ENCODE measurements around the gene JAKMIP2.
"Not testable (repeated sequence)": the region's sequence is repeated elsewhere in the genome, so short reads cannot be mapped to it uniquely, and the experiment has no call there.

Gene JAKMIP2

DNA sequence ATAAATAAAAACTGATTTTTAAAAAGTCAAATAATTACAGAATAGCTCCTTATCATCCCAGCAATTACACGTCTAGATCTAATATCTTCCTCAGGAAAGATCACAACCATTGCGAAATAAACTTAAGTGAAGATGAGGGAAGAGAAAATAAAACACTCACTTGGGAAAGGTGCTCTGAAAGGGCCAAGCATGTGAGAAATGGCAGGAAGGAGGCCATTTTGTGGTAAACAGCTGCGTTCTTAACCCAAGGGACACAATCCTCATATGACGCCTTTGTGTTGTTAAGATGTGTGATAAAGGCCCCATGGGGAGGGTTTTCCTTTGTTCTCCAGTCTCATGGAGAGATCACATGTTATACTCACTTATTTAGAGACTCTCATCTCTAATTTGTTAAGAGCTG lies 32.5 kb downstream of the JAKMIP2 start:
- no peak for DNase-seq (ENCODE audit: low read depth in 2 of 2, low spot score in 1 of 2)

DNA sequence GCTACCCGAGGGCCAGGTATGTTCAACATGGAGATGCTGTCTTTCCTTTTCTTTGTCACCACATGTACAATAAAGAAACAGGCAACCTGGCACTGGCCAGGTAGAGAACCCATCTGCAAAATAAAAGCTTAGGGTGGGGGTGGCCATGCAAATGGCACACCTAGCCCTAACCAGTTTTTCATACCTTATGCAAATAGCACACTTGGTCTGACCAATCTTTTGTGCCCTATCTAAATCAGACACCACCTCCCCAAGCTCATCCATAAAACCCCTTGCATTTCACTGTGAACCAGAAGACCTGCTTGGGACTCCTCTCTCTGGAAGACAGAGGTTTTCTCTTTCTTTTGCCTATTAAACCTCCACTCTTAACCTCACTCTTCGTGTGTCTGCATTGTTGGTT lies 33.9 kb downstream of the JAKMIP2 start:
- DNase-seq (ENCODE audit: low read depth in 2 of 2, low spot score in 1 of 2): no peak

DNA sequence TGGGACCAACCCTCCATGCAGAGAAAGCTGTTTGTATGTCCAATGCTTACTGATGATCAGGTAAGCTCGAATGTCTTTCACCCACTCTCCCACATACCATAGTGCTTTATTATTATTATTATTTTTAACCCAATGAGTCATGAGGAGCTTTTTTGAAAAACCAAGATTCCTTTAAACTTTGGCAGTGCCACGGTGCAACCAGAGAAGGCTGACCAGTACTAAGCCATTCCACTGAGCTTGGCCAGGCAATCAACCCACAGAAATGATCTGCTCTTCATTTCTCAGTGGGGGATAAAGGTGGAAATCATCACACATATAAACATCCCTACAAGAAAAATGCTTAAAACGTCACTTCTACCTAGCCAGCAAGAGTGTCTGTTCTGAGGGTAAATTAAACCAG lies 35.5 kb downstream of the JAKMIP2 start:
- DNase-seq (ENCODE audit: low read depth in 2 of 2, low spot score in 1 of 2): no peak

DNA sequence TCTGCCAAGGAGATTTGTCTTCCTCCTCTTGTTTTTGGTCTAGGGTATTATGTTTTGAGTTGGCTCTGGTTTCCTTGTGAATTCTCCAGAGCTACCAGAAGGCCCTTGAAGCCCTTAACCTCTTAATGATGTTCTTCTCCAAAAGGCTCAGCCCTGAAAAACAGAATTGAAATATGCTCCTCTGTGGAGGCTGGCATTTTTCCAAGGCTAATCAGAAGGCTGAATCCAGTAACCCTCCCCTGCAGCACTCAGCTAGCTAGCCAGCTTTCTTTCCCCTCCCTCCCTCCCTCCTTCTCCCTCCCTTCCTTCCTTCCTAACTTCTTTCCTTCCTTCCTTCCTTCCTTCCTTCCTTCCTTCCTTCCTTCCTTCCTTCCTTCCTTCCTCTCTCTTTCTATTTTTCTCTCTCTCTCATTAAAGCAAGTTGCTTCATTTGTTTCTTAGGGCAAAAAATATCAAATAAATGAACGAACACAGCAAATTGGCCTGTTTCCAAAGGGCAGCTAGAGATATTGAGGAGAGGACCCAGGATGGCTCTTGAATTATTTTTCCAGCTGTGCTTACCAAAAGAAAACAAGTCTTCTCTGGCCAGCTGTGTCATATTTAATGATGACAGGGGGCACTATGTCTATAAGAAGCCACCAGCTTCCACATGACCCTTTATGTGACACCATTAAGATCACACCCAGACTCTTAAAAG lies 38.7 kb downstream of the JAKMIP2 start:
- no peak for DNase-seq (ENCODE audit: low read depth in 2 of 2, low spot score in 1 of 2)

DNA sequence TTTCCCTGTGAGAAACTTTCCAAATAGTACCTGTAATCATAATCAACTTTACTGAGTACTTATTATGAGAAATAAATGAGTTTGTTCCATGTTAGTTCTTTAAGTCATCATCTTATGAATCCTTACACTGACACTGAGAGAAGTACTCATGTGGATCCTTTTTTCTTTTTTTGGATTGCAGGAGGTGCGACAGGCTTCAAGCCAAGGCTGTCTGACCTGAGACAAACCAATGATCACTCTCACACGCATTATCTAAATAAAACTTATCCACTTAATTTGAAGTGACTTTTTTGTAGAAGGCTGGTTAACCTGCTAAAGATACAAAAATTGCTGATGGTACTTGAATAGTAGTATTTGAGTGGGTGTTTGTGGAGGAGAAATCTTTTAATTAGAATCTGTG lies 39.5 kb downstream of the JAKMIP2 start:
- DNase-seq (ENCODE audit: low read depth in 2 of 2, low spot score in 1 of 2): no peak

DNA sequence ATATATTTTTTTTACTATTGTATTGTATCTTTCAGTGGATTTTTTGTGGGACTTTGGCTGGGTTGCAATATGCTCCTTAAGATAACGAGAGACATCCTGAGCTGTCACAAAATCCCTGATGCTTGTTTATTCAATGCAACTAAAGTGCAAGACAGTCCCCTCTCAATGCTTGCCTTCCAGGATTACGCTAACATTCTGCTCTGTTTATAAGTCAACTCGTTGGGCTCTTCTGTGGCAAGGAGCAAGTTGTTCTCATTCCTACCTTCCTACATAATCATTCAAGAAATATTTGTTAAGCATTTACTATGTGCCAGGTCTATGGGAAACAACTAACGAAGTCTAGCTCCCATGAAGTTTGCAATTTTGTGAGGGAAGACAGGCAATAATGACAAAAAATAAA lies 40.4 kb downstream of the JAKMIP2 start:
- no peak for DNase-seq (ENCODE audit: low read depth in 2 of 2, low spot score in 1 of 2)

DNA sequence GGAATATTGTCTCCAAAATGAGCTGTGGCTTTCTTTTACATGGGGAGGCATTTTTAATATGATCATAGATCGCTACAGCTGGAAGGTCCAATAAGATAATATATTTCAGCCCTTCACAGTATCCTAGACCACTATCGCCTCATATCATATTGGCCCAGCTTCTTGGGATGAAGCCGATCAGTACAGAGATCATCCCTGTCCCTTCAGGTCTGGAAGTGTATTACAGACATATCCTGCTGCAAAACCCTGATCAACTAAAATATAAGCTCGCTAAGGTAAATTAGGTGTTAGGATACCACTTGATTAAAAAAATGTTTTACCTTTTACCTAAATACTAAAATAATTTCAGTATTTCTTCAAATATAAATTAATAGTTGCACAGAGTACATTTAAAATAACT lies 41.7 kb downstream of the JAKMIP2 start:
- DNase-seq (ENCODE audit: low read depth in 2 of 2, low spot score in 1 of 2): no peak

DNA sequence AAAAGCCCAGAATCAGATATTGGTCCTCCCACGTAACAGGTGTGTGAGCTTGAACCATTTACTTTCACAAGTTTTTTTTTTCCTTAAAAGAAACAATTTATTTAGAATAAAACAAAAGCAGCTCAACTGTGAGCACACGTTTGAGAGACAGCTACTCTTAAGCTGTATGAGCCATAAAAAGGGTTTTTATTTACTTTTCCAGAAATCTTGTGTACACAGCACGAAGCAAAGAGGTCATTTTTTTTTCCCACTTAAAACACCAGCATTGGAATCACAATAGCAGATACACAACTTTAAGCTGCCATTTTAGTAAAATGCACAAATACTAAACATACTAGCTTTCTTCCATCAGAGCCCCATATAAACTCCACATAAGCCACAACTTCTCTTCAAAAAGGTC lies 44.6 kb downstream of the JAKMIP2 start:
- no peak for DNase-seq (ENCODE audit: low read depth in 2 of 2, low spot score in 1 of 2)

DNA sequence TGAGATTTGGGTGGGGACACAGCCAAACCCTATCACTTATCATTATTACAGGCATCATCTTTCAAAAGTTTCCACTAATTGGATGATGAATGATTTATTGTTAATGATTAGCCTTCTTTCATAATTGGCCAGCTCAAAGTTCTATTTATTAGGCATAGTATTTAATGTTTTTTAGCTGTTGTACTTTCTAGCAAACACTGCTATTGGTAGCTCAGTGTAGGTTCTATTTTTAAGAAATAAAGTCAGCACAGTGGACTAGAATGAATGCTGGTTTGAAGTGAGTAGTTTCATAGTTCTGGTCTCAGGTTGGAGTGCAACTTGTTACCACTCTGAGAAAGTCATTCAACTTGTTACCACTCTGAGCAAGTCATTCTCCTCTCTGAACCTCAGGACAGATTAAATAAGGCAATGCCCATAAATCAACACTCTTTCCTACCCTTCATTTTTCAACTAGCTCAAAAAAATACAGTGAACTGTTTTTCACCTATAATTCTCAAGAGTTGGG lies 46.9 kb downstream of the JAKMIP2 start:
- DNase-seq (ENCODE audit: low read depth in 2 of 2, low spot score in 1 of 2): no peak

DNA sequence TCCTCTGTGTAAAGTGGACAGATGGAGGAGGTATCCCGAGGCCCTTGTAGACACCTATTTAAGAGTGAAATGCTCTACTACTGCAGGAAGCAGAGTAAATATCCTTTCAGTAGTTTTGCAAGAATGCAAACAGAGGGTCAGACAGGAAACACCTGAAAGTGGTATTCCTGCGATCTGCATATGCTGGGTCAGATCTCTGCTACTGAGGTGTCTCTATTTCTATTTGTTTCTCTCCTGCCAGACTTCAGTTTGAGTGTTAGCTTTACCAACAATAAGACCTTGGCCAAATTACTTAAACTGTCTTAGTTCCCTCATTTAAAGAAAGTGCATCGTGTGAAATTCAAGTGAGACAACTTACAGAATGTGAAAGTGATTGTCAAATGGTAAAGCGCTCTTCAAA lies 47.6 kb downstream of the JAKMIP2 start:
- DNase-seq (ENCODE audit: low read depth in 2 of 2, low spot score in 1 of 2): no peak

DNA sequence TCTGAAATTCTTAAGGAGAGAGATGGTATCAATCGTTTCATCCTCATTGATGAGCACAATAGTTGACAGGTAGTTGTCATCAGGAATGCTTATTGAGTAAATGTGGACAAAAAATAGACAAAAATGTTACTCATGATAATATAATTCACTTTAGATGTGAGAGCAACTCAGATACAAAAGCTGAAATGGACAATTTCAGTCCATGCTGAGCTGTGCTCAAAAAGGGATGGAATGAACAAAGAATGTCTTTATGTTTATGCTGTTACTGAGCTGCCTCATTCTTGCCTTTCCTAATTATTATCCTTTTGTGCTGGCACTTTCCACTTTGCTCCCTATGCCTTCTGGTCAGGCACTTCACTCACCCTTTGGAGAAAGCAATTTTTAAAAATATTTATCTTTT lies 49.5 kb downstream of the JAKMIP2 start:
- DNase-seq (ENCODE audit: low read depth in 2 of 2, low spot score in 1 of 2): no peak

DNA sequence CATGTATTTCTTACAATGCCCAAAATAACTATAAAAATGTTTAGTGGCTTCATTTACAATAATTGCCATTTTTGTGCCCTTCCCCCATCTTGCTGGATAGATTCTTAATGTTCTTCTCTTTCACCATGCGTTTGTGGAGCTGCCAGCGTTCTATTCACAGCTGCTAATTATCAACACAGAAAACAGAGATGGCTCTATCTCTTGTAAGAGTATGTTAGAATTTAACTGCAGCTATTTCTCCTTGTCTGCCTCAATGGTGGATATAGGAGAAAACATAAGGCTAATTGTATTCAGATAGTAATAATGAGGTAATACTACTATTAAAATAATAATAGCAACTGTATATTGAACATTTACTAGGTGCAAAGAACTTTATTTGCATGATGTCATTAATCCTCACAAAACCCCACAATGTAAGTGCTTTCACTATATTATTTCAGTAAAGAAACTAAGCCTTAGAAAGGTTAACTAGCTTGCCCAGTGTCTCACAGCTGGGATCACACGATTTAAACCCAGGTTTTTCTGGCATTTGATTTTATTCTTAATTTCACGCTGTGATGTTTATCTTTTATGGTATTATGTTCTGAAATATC lies 50.1 kb downstream of the JAKMIP2 start:
- DNase-seq (ENCODE audit: low read depth in 2 of 2, low spot score in 1 of 2): no peak

DNA sequence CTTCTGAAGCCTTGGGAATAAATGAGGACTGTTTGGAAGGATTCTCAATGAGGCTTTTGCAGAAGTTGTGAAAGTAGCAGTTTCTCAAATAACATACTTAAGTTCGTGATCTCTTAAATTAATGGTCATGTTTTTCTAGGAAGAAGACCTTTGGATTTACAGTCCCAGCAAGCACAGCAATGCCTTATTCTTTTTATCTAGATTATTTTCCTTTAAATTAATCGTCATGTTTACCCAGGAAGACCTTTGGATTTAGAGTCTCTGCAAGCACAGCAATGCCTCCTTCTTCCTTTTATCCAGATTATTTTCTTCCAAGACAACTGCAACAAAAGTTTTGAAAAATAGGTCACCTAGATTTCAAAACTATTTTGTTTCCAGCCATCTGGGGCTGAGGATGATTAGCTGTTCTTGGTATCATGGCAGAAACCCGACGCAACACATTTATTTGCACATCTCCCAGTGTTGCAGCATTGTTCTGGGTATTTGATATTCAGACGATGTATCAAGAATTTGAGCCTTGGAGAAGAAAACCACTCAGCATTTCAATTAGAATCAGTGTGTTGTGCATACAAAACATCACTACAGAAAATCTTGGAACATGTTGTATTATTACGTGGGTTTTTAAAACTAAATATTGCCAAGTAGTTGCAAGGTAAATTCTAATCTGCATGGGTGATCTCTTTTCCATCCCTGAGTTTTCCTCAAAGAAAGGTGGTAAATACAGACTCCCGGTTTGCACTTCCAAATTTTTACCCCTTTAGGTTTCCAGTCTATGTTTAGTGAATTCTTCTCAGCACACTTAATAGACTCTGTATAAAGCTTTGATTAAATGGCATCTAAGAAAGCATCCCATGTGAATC lies 50.9 kb downstream of the JAKMIP2 start:
- DNase-seq (ENCODE audit: low read depth in 2 of 2, low spot score in 1 of 2): no peak

DNA sequence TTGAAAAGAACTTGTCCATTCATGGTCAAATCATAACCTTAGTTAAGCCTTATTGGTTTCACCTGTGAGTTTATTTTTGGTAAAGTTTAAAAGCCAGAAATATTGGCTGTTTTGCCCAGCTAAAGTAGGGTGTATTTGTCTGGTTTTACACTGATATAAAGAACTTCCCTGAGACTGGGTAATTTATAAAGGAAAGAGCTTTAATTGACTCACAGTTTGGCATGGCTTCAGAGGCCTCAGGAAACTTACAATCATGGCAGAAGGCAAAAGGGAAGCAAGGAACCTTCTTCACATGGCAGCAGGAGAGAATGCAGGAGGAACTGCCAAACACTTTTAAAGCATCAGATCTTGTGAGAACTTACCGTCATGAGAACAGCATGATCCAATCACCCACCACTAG lies 55.3 kb downstream of the JAKMIP2 start:
- DNase-seq (ENCODE audit: low read depth in 2 of 2, low spot score in 1 of 2): no peak

DNA sequence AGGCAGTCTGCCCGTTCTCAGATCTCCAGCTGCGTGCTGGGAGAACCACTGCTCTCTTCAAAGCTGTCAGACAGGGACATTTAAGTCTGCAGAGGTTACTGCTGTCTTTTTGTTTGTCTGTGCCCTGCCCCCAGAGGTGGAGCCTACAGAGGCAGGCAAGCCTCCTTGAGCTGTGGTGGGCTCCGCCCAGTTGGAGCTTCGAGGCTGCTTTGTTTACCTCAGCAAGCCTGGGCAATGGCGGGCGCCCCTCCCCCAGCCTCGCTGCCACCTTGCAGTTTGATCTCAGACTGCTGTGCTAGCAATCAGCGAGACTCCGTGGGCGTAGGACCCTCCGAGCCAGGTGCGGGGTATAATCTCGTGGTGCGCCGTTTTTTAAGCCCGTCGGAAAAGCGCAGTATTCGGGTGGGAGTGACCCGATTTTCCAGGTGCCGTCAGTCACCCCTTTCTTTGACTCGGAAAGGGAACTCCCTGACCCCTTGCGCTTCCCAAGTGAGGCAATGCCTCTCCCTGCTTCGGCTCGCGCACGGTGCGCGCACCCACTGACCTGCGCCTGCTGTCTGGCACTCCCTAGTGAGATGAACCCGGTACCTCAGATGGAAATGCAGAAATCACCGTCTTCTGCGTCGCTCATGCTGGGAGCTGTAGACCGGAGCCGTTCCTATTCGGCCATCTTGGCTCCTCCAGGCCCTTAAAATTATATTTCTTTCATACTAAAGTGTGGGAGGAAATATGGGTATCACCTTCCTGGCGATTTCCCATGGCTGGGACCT lies 61.2 kb downstream of the JAKMIP2 start:
- not testable (repeated sequence) for DNase-seq (ENCODE audit: low read depth in 2 of 2, low spot score in 1 of 2)

DNA sequence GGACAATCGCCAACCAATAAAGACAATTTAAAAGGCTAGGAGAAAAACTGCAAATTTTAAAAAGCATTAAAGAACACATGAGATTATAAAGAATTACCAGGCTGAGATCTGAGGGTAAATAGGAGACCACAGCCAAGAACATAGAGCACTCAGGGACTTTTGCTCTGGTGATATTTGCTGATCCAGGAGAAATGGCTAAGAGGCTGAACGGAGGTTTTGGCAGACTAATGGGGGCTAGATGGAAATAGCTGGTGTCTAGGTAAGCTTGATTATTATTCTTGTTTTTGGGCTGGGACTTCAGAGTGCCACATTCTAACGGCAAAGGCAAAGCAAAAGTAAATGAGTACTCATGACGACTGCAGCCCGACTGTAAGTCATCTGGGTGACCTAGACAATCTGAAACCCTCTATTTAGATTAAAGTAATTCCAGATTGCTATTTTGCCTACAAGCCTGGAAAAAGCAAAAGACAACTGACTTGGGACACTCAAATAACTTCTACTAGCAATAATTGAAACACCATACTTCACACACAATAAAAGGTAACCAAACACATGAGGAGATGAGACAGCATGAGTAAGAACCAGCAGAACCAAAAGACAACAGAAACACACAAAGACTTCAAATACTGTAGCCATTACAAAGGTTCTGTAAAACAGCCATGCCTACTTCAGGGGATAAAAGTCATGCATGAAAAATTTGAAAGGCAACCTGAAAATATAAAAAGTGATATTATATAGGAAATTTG lies 68.8 kb downstream of the JAKMIP2 start:
- DNase-seq (ENCODE audit: low read depth in 2 of 2, low spot score in 1 of 2): no peak

DNA sequence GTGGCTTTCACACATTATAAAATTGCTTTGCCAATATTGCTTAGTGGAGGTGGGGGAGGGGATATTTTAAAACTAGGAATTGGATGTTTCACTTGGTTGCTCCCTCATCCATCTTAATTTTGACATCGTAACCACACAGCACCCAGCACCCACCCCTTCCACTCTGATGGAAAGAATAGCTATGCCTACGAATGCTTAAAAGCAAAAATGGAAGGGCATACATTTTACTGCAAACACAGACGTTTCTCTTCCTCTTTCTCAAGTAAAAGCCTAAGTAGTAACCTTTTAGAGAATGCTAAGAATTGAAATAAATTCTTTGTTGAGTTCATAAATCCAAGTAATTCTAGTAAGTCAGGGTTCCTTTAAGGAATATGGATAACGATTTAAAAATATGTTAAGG lies 69.9 kb downstream of the JAKMIP2 start:
- no peak for DNase-seq (ENCODE audit: low read depth in 2 of 2, low spot score in 1 of 2)

DNA sequence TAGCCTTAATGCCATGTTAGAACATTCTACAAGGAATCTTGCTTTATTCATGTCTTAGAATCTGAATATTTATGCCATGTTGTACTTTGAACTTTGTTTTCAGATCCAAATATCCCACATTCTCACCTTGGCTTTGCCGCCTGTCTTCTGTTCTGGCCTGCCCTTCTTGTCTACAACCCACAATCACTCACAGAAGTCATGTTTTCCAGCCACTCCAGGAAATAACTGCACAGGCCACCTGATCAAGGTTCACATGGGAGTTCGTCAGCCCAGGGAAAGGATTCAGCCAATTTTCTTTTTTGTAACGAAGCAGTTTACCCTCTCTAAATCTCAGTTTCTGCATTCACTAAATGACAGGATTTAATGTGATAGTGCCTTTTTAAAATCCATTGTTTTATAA lies 70.5 kb downstream of the JAKMIP2 start:
- no peak for DNase-seq (ENCODE audit: low read depth in 2 of 2, low spot score in 1 of 2)

DNA sequence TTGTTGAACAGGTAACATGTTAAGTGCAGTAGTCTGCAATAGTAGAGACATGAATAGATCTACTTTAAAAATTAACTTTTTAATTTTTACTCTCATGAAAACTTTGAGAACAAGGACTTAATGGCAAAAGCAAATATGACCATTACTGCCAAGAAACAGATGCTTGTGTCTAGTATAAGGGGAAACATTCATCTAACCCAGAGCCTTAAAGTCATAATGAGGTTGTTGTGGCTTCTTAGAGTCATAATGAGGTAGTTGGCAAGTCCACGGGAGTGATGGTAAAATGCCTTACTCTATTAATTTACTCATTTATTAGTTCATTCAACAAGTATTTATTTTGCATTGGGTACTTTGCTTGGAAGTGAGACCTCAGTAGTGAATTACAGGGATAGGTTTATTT lies 71.5 kb downstream of the JAKMIP2 start:
- no peak for DNase-seq (ENCODE audit: low read depth in 2 of 2, low spot score in 1 of 2)

DNA sequence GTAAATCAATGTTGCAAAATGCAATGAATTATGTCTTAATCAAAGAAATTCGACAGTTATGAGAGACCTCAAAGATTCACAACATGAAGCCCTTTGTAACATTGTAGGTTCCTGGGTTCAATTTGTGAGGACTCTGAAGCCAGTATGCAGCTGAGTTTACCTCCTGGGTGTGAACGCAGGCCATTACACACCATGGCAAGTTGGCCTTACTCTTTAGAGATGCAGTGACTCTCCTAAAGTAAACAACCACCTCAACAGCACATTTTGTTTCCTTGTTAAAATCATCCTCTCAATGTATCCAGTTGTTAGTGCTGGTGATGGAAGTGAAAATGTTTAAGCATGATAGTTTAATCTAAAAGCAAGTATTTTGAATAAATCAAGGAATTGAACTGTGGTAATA lies 73.8 kb downstream of the JAKMIP2 start:
- no peak for DNase-seq (ENCODE audit: low read depth in 2 of 2, low spot score in 1 of 2)

DNA sequence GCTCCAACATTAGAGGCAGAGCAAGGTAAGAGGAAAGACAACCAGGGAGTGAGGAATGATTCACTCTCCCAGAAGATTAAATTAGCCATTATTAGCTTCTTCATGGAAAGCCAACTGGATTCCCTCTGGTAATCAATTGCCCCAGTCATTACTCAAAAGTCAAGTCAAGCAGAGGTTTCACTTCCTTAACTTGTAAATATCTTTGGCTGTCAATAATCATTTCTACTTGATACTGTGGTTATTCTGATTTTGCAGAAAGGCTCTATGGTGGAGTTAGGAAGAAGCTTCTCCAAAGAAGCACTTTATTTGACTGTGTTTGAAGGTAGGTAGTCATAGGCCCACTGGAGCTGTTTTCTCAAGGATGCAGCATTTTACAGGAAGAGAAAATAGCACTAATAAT lies 78.0 kb downstream of the JAKMIP2 start:
- DNase-seq (ENCODE audit: low read depth in 2 of 2, low spot score in 1 of 2): no peak
